ENCODE data around the gene RAD51B. TPM values are rescaled to one million over a fixed set of nuclear protein-coding genes. Genes with fewer than 3 reads are reported as not detected.

The RAD51B gene
- total RNA-seq, 1 experiment from 2014 or later = 14.2 TPM

- no peak for ATAC-seq
- Mint-ChIP-seq H3K36me3 (peaks cover 20% of the 10 kb centered on the region), H3K27me3 (ENCODE audit: low read depth) (no peaks in the 10 kb centered on the region), H3K9me3 (peaks cover 20% of the 10 kb centered on the region), H3K4me1 (no peaks in the 10 kb centered on the region), H3K27ac (no peak overlapping the region), H3K4me3 (no peak overlapping the region)
- CTCF ChIA-PET = no interaction called here
- TF ChIP-seq TCF7 (CRISPR knock-in tag; IDR thresholded peaks at IDR 0.05; ENCODE audit: low read depth) = no peak
- TF ChIP-seq HMGXB4 (CRISPR knock-in tag; IDR thresholded peaks at IDR 0.05) = no peak
- no peak for TF ChIP-seq ZBTB21 (CRISPR knock-in tag; IDR thresholded peaks at IDR 0.05; ENCODE audit: borderline replicate concordance)
- TF ChIP-seq CTCF (IDR thresholded peaks at IDR 0.05) = no peak
- TF ChIP-seq SP1 (CRISPR knock-in tag; conservative IDR thresholded peaks at IDR 0.05) = no peak
- no peak for TF ChIP-seq E2F5 (CRISPR knock-in tag; IDR thresholded peaks at IDR 0.05)
- TF ChIP-seq, protein P1, sequence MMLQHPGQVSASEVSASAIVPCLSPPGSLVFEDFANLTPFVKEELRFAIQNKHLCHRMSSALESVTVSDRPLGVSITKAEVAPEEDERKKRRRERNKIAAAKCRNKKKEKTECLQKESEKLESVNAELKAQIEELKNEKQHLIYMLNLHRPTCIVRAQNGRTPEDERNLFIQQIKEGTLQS (CRISPR knock-in tag; conservative IDR thresholded peaks at IDR 0.05) = no peak
- TF ChIP-seq KAT7 (CRISPR knock-in tag; IDR thresholded peaks at IDR 0.05; ENCODE audit: borderline replicate concordance) = no peak
- no peak for TF ChIP-seq TEAD4 (CRISPR knock-in tag; IDR thresholded peaks at IDR 0.05)
- TF ChIP-seq EMX1 (CRISPR knock-in tag; IDR thresholded peaks at IDR 0.05) = no peak
- TF ChIP-seq ELF4 (CRISPR knock-in tag; IDR thresholded peaks at IDR 0.05; ENCODE audit: low read depth) = no peak
- no peak for TF ChIP-seq STAT6 (CRISPR knock-in tag; conservative IDR thresholded peaks at IDR 0.05; ENCODE audit: low read depth)
- TF ChIP-seq ZNF416 (CRISPR knock-in tag; IDR thresholded peaks at IDR 0.05) = no peak
- TF ChIP-seq ZBTB43 (CRISPR knock-in tag; IDR thresholded peaks at IDR 0.05) = no peak
- POLR2A ChIA-PET = no interaction called here
- DNase-seq (ENCODE audit: low spot score) = no peak
Observed at GRCh38 chr14:67950386-67950785, 130.8 kb downstream of the RAD51B start.

- no peak overlapping the region for H3K27ac Mint-ChIP-seq
- no peaks in the 10 kb centered on the region for H3K27me3 Mint-ChIP-seq (ENCODE audit: low read depth)
- DNase-seq (ENCODE audit: low spot score) = no peak
- H3K9me3 Mint-ChIP-seq = peaks cover 20% of the 10 kb centered on the region
- ChIA-PET CTCF (no interaction called here), POLR2A (no interaction called here)
- no peak for ATAC-seq
- H3K4me1 Mint-ChIP-seq = no peaks in the 10 kb centered on the region
- no peak overlapping the region for H3K4me3 Mint-ChIP-seq
- H3K36me3 Mint-ChIP-seq = peaks cover 20% of the 10 kb centered on the region
- TF ChIP-seq TEAD1 (CRISPR knock-in tag; IDR thresholded peaks at IDR 0.05) = no peak
- no peak for TF ChIP-seq ESRRA (CRISPR knock-in tag; IDR thresholded peaks at IDR 0.05; ENCODE audit: borderline replicate concordance)
- TF ChIP-seq ZNF138 (CRISPR knock-in tag; conservative IDR thresholded peaks at IDR 0.05) = no peak
- TF ChIP-seq, protein P2, sequence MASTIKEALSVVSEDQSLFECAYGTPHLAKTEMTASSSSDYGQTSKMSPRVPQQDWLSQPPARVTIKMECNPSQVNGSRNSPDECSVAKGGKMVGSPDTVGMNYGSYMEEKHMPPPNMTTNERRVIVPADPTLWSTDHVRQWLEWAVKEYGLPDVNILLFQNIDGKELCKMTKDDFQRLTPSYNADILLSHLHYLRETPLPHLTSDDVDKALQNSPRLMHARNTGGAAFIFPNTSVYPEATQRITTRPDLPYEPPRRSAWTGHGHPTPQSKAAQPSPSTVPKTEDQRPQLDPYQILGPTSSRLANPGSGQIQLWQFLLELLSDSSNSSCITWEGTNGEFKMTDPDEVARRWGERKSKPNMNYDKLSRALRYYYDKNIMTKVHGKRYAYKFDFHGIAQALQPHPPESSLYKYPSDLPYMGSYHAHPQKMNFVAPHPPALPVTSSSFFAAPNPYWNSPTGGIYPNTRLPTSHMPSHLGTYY (CRISPR knock-in tag; IDR thresholded peaks at IDR 0.05) = no peak
- TF ChIP-seq RORB (CRISPR knock-in tag; IDR thresholded peaks at IDR 0.05) = no peak
- TF ChIP-seq FOXP1 (CRISPR knock-in tag; IDR thresholded peaks at IDR 0.05; ENCODE audit: borderline replicate concordance) = no peak
- TF ChIP-seq ZBTB21 (CRISPR knock-in tag; IDR thresholded peaks at IDR 0.05; ENCODE audit: borderline replicate concordance) = no peak
- TF ChIP-seq, protein P3, sequence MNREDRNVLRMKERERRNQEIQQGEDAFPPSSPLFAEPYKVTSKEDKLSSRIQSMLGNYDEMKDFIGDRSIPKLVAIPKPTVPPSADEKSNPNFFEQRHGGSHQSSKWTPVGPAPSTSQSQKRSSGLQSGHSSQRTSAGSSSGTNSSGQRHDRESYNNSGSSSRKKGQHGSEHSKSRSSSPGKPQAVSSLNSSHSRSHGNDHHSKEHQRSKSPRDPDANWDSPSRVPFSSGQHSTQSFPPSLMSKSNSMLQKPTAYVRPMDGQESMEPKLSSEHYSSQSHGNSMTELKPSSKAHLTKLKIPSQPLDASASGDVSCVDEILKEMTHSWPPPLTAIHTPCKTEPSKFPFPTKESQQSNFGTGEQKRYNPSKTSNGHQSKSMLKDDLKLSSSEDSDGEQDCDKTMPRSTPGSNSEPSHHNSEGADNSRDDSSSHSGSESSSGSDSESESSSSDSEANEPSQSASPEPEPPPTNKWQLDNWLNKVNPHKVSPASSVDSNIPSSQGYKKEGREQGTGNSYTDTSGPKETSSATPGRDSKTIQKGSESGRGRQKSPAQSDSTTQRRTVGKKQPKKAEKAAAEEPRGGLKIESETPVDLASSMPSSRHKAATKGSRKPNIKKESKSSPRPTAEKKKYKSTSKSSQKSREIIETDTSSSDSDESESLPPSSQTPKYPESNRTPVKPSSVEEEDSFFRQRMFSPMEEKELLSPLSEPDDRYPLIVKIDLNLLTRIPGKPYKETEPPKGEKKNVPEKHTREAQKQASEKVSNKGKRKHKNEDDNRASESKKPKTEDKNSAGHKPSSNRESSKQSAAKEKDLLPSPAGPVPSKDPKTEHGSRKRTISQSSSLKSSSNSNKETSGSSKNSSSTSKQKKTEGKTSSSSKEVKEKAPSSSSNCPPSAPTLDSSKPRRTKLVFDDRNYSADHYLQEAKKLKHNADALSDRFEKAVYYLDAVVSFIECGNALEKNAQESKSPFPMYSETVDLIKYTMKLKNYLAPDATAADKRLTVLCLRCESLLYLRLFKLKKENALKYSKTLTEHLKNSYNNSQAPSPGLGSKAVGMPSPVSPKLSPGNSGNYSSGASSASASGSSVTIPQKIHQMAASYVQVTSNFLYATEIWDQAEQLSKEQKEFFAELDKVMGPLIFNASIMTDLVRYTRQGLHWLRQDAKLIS (CRISPR knock-in tag; IDR thresholded peaks at IDR 0.05; ENCODE audit: borderline replicate concordance) = no peak
Observed at GRCh38 chr14:67951529-67952135, 132.1 kb downstream of the RAD51B start.
